IPS-18a (cell line): ENCODE results near the gene MYCBP2.
A peak's percentile ranks its signal among the peaks of the same experiment; 100 is the strongest.

ENCODE experiments used
- H3K27ac ChIP-seq: one replicate; pipeline ENCODE4 v1.5.1; 2013; ENCODE audit warnings: low read length
- H3K27me3 ChIP-seq: one replicate; pipeline ENCODE4 v1.6.1; 2013; ENCODE audit warnings: mild to moderate bottlenecking, low read length; ENCODE audit not compliant: control insufficient read depth, insufficient read depth
- H3K36me3 ChIP-seq: one replicate; pipeline ENCODE4 v1.6.1; 2013; ENCODE audit warnings: low read depth, low read length; ENCODE audit not compliant: control insufficient read depth
- H3K4me1 ChIP-seq: one replicate; pipeline ENCODE4 v1.6.1; 2013; ENCODE audit warnings: low read depth, low read length; ENCODE audit not compliant: control insufficient read depth
- H3K4me3 ChIP-seq: one replicate; pipeline ENCODE4 v1.5.1; 2013; ENCODE audit warnings: low read length
- H3K9ac ChIP-seq: one replicate; pipeline ENCODE4 v1.6.1; 2013; ENCODE audit warnings: mild to moderate bottlenecking, low read length, moderate library complexity
- H3K9me3 ChIP-seq: one replicate; pipeline ENCODE4 v1.6.1; 2013; ENCODE audit warnings: low read depth, low read length; ENCODE audit not compliant: control insufficient read depth

The MYCBP2 gene

DNA sequence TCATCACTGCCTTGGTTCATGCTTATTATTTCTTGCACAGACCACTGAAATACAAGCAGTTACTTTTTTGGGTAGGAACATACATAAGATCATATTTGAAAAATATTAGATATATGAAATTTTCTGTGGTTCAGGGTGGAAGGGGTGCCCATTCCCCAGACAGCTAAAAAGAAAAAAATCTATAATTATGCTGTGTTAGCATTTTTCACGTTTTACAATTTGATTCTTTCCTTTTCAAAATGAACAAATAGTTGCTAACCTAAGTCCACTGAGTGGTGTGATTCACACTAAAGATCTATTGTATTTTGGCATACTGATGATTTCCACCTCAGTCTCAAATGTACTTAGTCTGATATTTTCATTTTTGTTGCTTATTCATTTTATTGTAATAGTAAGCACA, 233.2 kb downstream of the MYCBP2 start:
- no peak overlapping the region for H3K27ac ChIP-seq
- peaks cover 5% of the 10 kb centered on the region for H3K36me3 ChIP-seq
- H3K27me3 ChIP-seq: no peaks in the 10 kb centered on the region
- no peak overlapping the region for H3K9ac ChIP-seq
- no peaks in the 10 kb centered on the region for H3K9me3 ChIP-seq
- H3K4me1 ChIP-seq: peaks cover 10% of the 10 kb centered on the region
- no peak overlapping the region for H3K4me3 ChIP-seq

- no peaks in the 10 kb centered on the region for H3K4me1 ChIP-seq
- no peak overlapping the region for H3K9ac ChIP-seq
- no peak overlapping the region for H3K27ac ChIP-seq
- no peak overlapping the region for H3K4me3 ChIP-seq
- no peaks in the 10 kb centered on the region for H3K27me3 ChIP-seq
- no peaks in the 10 kb centered on the region for H3K9me3 ChIP-seq
- H3K36me3 ChIP-seq: peaks cover 28% of the 10 kb centered on the region
Measured at GRCh38 chr13:77084755-77085154, 242.1 kb downstream of the MYCBP2 start.

DNA sequence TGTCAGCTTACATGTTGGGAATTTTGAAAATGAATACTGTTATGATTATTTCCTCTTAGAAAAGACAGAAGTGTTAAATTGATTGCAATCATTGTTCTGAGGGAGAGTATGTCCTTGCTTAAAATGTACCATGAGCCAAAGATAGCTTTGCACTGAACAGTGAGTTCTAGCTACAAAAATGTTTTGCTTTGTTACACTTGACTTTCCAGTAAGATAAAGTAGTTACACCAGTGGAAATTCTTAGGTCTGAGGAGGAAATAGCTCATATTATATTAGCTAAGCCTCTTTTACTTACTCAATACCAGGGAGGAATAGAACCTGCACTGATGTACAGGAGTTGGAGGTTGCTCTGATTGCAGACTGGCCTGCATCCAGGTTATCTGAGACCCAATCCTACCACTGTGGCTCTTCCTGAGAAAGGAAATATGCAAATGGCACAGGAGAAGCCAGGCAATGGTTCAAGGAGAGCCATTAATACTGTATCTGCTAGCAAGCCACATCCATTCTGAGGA, 246.9 kb downstream of the MYCBP2 start:
- no peaks in the 10 kb centered on the region for H3K4me1 ChIP-seq
- no peak overlapping the region for H3K9ac ChIP-seq
- H3K36me3 ChIP-seq: peaks cover 44% of the 10 kb centered on the region
- no peaks in the 10 kb centered on the region for H3K27me3 ChIP-seq
- no peak overlapping the region for H3K27ac ChIP-seq
- no peak overlapping the region for H3K4me3 ChIP-seq
- H3K9me3 ChIP-seq: no peaks in the 10 kb centered on the region

DNA sequence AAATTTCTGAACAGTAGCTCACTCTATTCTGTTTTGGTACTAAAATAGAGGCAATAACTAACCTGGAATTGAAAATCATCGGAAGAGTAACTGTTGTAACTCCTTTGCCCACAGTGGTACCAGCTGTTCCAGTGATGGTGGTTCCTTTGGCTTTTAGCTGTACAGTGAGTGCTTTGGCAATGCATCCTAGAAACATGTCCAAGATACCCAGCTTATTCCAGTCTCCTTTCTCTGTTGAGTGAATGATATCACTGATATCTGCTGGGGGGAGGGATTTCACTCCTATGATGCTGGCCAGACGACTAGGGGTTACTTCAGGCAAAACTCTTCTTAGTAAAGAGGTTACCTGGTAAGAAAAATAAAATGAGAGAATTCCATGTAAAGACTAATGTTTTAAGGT, 259.4 kb downstream of the MYCBP2 start:
- Histone ChIP-seq H3K27me3 (no peaks in the 10 kb centered on the region), H3K36me3 (peaks cover 27% of the 10 kb centered on the region)

DNA sequence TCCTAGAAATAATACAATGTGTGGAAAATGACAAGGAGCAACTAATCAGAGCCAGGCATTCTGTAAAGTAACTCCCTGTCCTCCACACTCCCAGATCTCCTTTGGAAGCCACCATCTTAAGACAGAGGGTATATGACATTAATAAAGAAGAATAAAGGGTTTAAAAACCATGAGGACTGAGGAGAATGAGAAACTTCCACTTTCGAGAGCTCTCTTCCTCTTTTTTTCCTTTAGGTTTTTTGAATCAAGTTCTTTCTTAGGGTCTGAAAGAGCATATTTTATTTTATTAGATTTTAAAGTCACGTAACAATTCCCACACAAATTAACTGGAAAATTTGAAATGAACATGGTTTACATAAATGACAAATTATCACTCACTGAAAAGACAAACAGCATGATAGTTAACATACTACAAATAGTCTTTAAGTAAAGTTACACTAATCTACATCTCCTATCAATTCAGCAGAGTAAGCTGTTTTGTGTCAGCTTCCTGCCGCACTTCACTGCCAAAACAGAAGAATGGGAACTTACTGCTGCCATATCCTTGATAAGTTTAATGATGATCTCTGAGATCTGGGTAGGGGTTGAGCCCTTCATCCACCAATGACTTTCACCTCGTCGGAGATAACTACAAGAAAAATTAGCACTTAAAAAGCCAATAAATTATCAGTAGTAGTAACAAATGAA, 261.3 kb downstream of the MYCBP2 start:
- no peak overlapping the region for H3K27ac ChIP-seq
- no peak overlapping the region for H3K9ac ChIP-seq
- H3K9me3 ChIP-seq: no peaks in the 10 kb centered on the region
- H3K27me3 ChIP-seq: no peaks in the 10 kb centered on the region
- H3K4me1 ChIP-seq: no peaks in the 10 kb centered on the region
- peaks cover 27% of the 10 kb centered on the region for H3K36me3 ChIP-seq
- no peak overlapping the region for H3K4me3 ChIP-seq

More for the DNA sequence above, 259.4 kb downstream of the MYCBP2 start:
- Histone ChIP-seq H3K4me1 (no peaks in the 10 kb centered on the region), H3K9me3 (no peaks in the 10 kb centered on the region), H3K4me3 (no peak overlapping the region), H3K27ac (no peak overlapping the region), H3K9ac (no peak overlapping the region)

GRCh38 chr13:77062097-77062496, 264.8 kb downstream of the MYCBP2 start:
- Histone ChIP-seq H3K27ac (no peak overlapping the region), H3K9ac (no peak overlapping the region), H3K27me3 (no peaks in the 10 kb centered on the region), H3K4me1 (no peaks in the 10 kb centered on the region), H3K4me3 (no peak overlapping the region), H3K36me3 (peaks cover 18% of the 10 kb centered on the region), H3K9me3 (no peaks in the 10 kb centered on the region)

DNA sequence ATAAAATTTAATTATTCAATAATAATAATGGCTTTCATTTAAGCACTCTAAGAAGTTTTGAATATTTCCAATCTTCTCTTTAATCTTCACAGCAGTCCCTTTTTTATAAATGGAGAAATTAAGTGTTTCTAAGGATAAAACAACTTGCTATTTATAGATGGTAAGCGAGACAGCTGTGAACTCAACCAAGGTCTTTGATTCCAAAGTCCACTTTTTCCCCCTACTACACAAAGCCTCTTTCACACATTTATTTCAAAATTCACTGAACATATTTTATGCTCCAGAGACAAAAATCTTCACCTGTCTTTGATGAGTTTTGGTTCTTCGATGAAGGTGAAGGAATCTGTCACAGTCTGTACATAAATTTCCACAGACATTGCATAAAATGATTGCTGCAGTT, 265.5 kb downstream of the MYCBP2 start:
- H3K4me3 ChIP-seq: no peak overlapping the region
- H3K36me3 ChIP-seq: peaks cover 22% of the 10 kb centered on the region
- no peak overlapping the region for H3K27ac ChIP-seq
- H3K27me3 ChIP-seq: no peaks in the 10 kb centered on the region
- H3K9ac ChIP-seq: no peak overlapping the region
- no peaks in the 10 kb centered on the region for H3K9me3 ChIP-seq
- no peaks in the 10 kb centered on the region for H3K4me1 ChIP-seq

DNA sequence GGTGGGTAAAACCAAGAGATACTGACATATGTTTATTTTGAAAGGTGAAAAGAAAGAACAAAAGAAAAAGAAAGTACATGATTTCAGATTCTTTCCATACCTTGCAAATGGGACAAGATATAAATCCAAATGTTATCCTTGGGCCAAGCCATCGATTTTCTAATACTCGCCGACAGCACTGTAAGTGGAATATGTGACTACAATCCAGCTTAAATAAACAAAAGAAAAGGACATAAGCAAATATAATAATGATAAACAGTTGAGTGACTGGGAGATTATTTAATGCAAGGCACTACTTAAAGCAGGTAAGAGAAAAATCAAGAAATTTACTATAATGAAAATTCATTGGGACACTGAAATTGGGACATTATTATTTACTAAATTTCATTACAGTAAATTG, 270.0 kb downstream of the MYCBP2 start:
- H3K9ac ChIP-seq: no peak overlapping the region
- no peaks in the 10 kb centered on the region for H3K27me3 ChIP-seq
- H3K9me3 ChIP-seq: no peaks in the 10 kb centered on the region
- H3K27ac ChIP-seq: no peak overlapping the region
- peaks cover 31% of the 10 kb centered on the region for H3K36me3 ChIP-seq
- H3K4me1 ChIP-seq: no peaks in the 10 kb centered on the region
- no peak overlapping the region for H3K4me3 ChIP-seq

GRCh38 chr13:77056382-77056781, 270.5 kb downstream of the MYCBP2 start:
- Histone ChIP-seq H3K4me3 (no peak overlapping the region), H3K9me3 (no peaks in the 10 kb centered on the region), H3K36me3 (peaks cover 32% of the 10 kb centered on the region), H3K27ac (no peak overlapping the region), H3K4me1 (no peaks in the 10 kb centered on the region), H3K27me3 (no peaks in the 10 kb centered on the region), H3K9ac (no peak overlapping the region)

- Histone ChIP-seq H3K9ac (no peak overlapping the region), H3K36me3 (peaks cover 39% of the 10 kb centered on the region), H3K4me3 (no peak overlapping the region), H3K9me3 (no peaks in the 10 kb centered on the region), H3K27ac (no peak overlapping the region), H3K27me3 (no peaks in the 10 kb centered on the region), H3K4me1 (no peaks in the 10 kb centered on the region)
Measured at GRCh38 chr13:77055158-77055557, 271.7 kb downstream of the MYCBP2 start.

DNA sequence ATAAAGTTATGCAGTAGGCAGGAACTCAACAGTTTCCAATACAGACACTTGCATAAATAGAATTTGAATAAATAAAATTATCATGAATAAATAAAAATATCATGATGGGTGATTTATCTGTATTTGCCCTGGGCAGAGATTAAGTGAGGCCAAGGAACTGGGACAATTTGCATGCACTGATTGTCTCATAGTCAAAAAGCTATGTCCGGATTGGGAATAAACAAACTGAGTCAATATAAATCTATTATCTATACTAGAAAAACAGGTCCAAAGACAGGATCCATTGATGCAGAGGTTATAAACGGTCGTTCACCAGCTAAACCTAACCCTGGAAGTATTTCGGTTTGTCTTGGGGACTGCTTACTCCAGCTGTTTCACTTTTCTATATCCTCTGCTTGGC, 273.7 kb downstream of the MYCBP2 start:
- Histone ChIP-seq H3K9ac (no peak overlapping the region), H3K9me3 (no peaks in the 10 kb centered on the region), H3K36me3 (peaks cover 37% of the 10 kb centered on the region), H3K4me3 (no peak overlapping the region), H3K27ac (no peak overlapping the region), H3K27me3 (no peaks in the 10 kb centered on the region), H3K4me1 (peaks cover 11% of the 10 kb centered on the region)

DNA sequence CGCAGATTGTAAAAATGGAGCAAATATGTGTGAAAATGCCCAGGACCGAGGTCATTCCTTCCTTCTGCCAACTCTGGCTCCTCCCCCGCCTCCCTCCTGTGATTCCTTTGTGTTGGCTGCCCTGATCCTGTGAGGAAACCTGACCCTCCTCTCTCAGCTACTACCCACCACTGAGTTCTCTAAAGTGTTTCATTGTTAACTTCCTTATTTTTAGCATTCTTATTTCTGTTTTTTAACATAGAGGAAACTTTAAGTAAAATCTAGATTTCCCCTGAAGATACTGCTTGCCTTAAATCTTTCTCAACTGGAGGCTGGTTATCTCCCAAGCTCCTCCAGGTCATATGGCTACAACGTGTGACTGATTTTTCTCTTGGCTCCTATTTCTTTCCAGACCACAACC, 278.2 kb downstream of the MYCBP2 start:
- peaks cover 15% of the 10 kb centered on the region for H3K36me3 ChIP-seq
- H3K4me1 ChIP-seq: peaks cover 13% of the 10 kb centered on the region
- no peaks in the 10 kb centered on the region for H3K9me3 ChIP-seq
- no peak overlapping the region for H3K9ac ChIP-seq
- H3K27me3 ChIP-seq: no peaks in the 10 kb centered on the region
- H3K27ac ChIP-seq: no peak overlapping the region
- peak overlapping the region; percentile 18 for H3K4me3 ChIP-seq
